Fibroblast of lung (primary cell): ENCODE results near the gene RSPH3. TPM values are rescaled to one million over a fixed set of nuclear protein-coding genes. Genes with fewer than 3 reads are reported as not detected.

Source experiments
- DNase-seq, 2 donors: peaks; one replicate each; pipeline versions ENCODE4 v3.0.0 to v3.0.0-alpha.2; 2010; ENCODE audit warnings: low read depth in 2 of 2
- H2AFZ ChIP-seq: 2 replicates; pipeline ENCODE4 v1.5.1; 2012; ENCODE audit warnings: low read length, control low read depth, inconsistent platforms
- H3K27ac ChIP-seq: 2 replicates; pipeline ENCODE4 v1.5.1; 2011; ENCODE audit warnings: low read length, control low read depth; ENCODE audit not compliant: insufficient read depth
- H3K27me3 ChIP-seq: 2 replicates; pipeline ENCODE4 v1.5.1; 2011; ENCODE audit warnings: mild to moderate bottlenecking, low read length; ENCODE audit not compliant: control insufficient read depth, insufficient read depth
- H3K36me3 ChIP-seq: 2 replicates; pipeline ENCODE4 v1.5.1; 2011; ENCODE audit warnings: low read length; ENCODE audit not compliant: control insufficient read depth, insufficient read depth
- H3K4me1 ChIP-seq: 2 replicates; pipeline ENCODE4 v1.5.1; 2011; ENCODE audit warnings: low read length; ENCODE audit not compliant: control insufficient read depth, insufficient read depth; ENCODE audit errors: extremely low read depth
- H3K4me2 ChIP-seq: 2 replicates; pipeline ENCODE4 v1.5.1; 2011; ENCODE audit warnings: low read length, control low read depth; ENCODE audit not compliant: insufficient read depth; ENCODE audit errors: extremely low read depth
- H3K4me3 ChIP-seq, 4 experiments: fragments of 200-600 bp in 1 of 4; sonication (generic) in 1 of 4; replicated peaks in 1 of 4; 2 replicates each; pipeline ENCODE4 v1.5.1; 2011 to 2016; ENCODE audit warnings: low read length in 4 of 4, low read depth in 3 of 4, mild to moderate bottlenecking in 3 of 4, control low read depth in 2 of 4, inconsistent platforms in 1 of 4, mixed read lengths in 1 of 4; ENCODE audit not compliant: insufficient read depth in 1 of 4; ENCODE audit errors: control extremely low read depth in 1 of 4
- H3K79me2 ChIP-seq: 2 replicates; pipeline ENCODE4 v1.5.1; 2012; ENCODE audit warnings: mild to moderate bottlenecking, low read length, inconsistent platforms; ENCODE audit not compliant: control insufficient read depth, insufficient read depth
- H3K9ac ChIP-seq: 2 replicates; pipeline ENCODE4 v1.5.1; 2011; ENCODE audit warnings: mild to moderate bottlenecking, low read length, control low read depth; ENCODE audit not compliant: insufficient read depth
- H3K9me3 ChIP-seq: 2 replicates; pipeline ENCODE4 v1.5.1; 2012; ENCODE audit warnings: low read depth, low read length; ENCODE audit not compliant: control insufficient read depth, insufficient read depth
- H4K20me1 ChIP-seq: 2 replicates; pipeline ENCODE4 v1.5.1; 2011; ENCODE audit warnings: low read length; ENCODE audit not compliant: control insufficient read depth, insufficient read depth; ENCODE audit errors: extremely low read depth
- CTCF ChIP-seq, 2 donors: IDR thresholded peaks in 1 of 2; conservative IDR thresholded peaks in 1 of 2; 1 replicate in 1 of 2; 2 replicates in 1 of 2; pipeline ENCODE4 v1.5.1; 2011 to 2012; ENCODE audit warnings: low read length in 2 of 2, control low read depth in 1 of 2, inconsistent platforms in 1 of 2, low read depth in 1 of 2, mild to moderate bottlenecking in 1 of 2
- EZH2 ChIP-seq: IDR thresholded peaks from 2 replicates; pipeline ENCODE4 v1.5.1; 2012; ENCODE audit warnings: low read length, control low read depth, mild to moderate bottlenecking; ENCODE audit errors: missing control alignments
- polyA plus RNA-seq, 2 donors: library from polyadenylated mRNA; depleted of rRNA in 1 of 2; stranded (reverse) in 1 of 2; unstranded in 1 of 2; fragments of >200 nt; gene quantifications; 2 replicates each; pipeline ENCODE4 v1.2.1, GENCODE V29; 2011 to 2012; ENCODE audit warnings: missing spikeins in 1 of 2
- total RNA-seq: library from RNA; depleted of rRNA; stranded (reverse); fragments of >200 nt; gene quantifications from 2 replicates; pipeline ENCODE4 v1.2.1, GENCODE V29; 2014

RSPH3 gene
- total and polyA plus RNA-seq, 2 donors (not counting 1 experiment from before 2014, with no cell fraction given), result 2.3 to 5.9 TPM

DNA sequence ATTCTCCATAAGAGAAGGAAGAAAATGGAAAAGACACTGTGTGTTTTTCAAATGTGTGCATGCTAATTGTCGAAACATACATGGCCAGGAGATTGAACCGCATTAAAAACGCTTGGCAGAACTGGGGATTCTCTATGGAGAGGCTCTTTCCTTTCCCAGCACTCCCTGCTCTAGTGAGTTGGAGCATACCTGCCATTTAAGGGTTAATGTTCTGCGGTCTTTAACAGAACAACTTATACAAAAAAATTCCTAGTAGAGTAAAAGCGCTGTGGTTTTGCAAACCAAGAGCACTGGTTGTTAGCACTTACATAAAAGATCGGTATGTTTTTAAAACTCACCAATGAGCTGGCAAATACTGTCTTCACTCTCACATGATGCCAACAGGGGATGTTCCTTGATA, 43.2 kb upstream of the RSPH3 start:
- no peaks in the 10 kb centered on the region for H3K4me1 ChIP-seq
- no peak for DNase-seq
- TF ChIP-seq CTCF (conservative IDR thresholded peaks at IDR 0.05 in 1 of 2, IDR thresholded peaks at IDR 0.05 in 1 of 2; ENCODE audit: low read depth in 1 of 2, low read length in 2 of 2) (no peak), EZH2 (no peak)
- H3K4me2 ChIP-seq, result no peak overlapping the region
- no peaks in the 10 kb centered on the region for H3K9me3 ChIP-seq
- no peak overlapping the region for H2AFZ ChIP-seq
- H3K36me3 ChIP-seq, result no peaks in the 10 kb centered on the region
- no peak overlapping the region for H3K9ac ChIP-seq
- no peaks in the 10 kb centered on the region for H3K79me2 ChIP-seq
- H3K27ac ChIP-seq, result no peak overlapping the region
- H3K27me3 ChIP-seq, result peaks cover 9% of the 10 kb centered on the region
- H4K20me1 ChIP-seq, result no peaks in the 10 kb centered on the region
- H3K4me3 ChIP-seq, result no peak overlapping the region

GRCh38 chr6:159042826-159043181, 42.8 kb upstream of the RSPH3 start:
- no peak overlapping the region for H2AFZ ChIP-seq
- no peak overlapping the region for H3K4me3 ChIP-seq
- no peaks in the 10 kb centered on the region for H3K79me2 ChIP-seq
- H3K4me2 ChIP-seq, result no peak overlapping the region
- H3K27ac ChIP-seq, result no peak overlapping the region
- no peak overlapping the region for H3K9ac ChIP-seq
- H3K36me3 ChIP-seq, result no peaks in the 10 kb centered on the region
- DNase-seq, result no peak
- no peaks in the 10 kb centered on the region for H3K4me1 ChIP-seq
- no peaks in the 10 kb centered on the region for H3K9me3 ChIP-seq
- TF ChIP-seq EZH2 (no peak), CTCF (conservative IDR thresholded peaks at IDR 0.05 in 1 of 2, IDR thresholded peaks at IDR 0.05 in 1 of 2; ENCODE audit: low read depth in 1 of 2, low read length in 2 of 2) (no peak)
- H4K20me1 ChIP-seq, result no peaks in the 10 kb centered on the region
- peaks cover 9% of the 10 kb centered on the region for H3K27me3 ChIP-seq

- Histone ChIP-seq H3K36me3 (no peaks in the 10 kb centered on the region), H3K27me3 (peaks cover 9% of the 10 kb centered on the region), H3K79me2 (no peaks in the 10 kb centered on the region), H3K4me1 (no peaks in the 10 kb centered on the region), H3K9ac (no peak overlapping the region), H2AFZ (no peak overlapping the region), H3K9me3 (no peaks in the 10 kb centered on the region), H3K4me2 (no peak overlapping the region), H3K4me3 (peak overlapping the region in 1 of 4 experiments; percentile 11), H3K27ac (no peak overlapping the region), H4K20me1 (no peaks in the 10 kb centered on the region)
- TF ChIP-seq CTCF (conservative IDR thresholded peaks at IDR 0.05 in 1 of 2, IDR thresholded peaks at IDR 0.05 in 1 of 2; ENCODE audit: low read depth in 1 of 2, low read length in 2 of 2) (peak; percentile 98 to 99), EZH2 (no peak)
- peak; percentile 44 to 64 for DNase-seq
Observed at GRCh38 chr6:159042003-159042825, 42.2 kb upstream of the RSPH3 start.
